GM12892 (cell line): ENCODE measurements around the gene ORAI3.
A peak's percentile ranks its signal among the peaks of the same experiment; 100 is the strongest.

ENCODE experiments used
- DNase-seq: peaks from one replicate; pipeline ENCODE4 v3.0.0; 2011; ENCODE audit not compliant: insufficient read length
- FAIRE-seq: peaks from 2 replicates; lab custom pipeline; 2011; peaks lifted over from hg19 to GRCh38; lab: Jason Lieb, UNC
- POLR2A ChIP-seq: IDR thresholded peaks from 2 replicates; pipeline ENCODE4 v1.6.1; 2011; ENCODE audit warnings: low read depth, low read length, control low read depth
- POLR2AphosphoS5 ChIP-seq: IDR thresholded peaks from 2 replicates; pipeline ENCODE4 v1.6.1; 2011; ENCODE audit warnings: low read depth, low read length, control low read depth
- TAF1 ChIP-seq: IDR thresholded peaks from 2 replicates; pipeline ENCODE4 v1.6.1; 2011; ENCODE audit warnings: low read depth, mild to moderate bottlenecking, control low read depth, low read length, borderline replicate concordance

Gene ORAI3

GRCh38 chr16:30953111-30953510 is 4.2 kb downstream of the ORAI3 start:
- DNase-seq (no peak), FAIRE-seq (no peak)
- TF ChIP-seq POLR2AphosphoS5 (no peak), TAF1 (no peak), POLR2A (no peak)

- no peak for FAIRE-seq
- TF ChIP-seq POLR2A (no peak), POLR2AphosphoS5 (no peak), TAF1 (no peak)
- DNase-seq = no peak
Observed at GRCh38 chr16:30953511-30954124, 4.8 kb downstream of the ORAI3 start.

- DNase-seq (no peak), FAIRE-seq (no peak)
- TF ChIP-seq POLR2A (no peak), POLR2AphosphoS5 (no peak), TAF1 (no peak)
Observed at GRCh38 chr16:30954993-30955392, 6.1 kb downstream of the ORAI3 start.

- DNase-seq (peak; percentile 80), FAIRE-seq (peak; percentile 90)
- TF ChIP-seq TAF1 (no peak), POLR2AphosphoS5 (no peak), POLR2A (no peak)
Observed at GRCh38 chr16:30956601-30957455, 8.0 kb downstream of the ORAI3 start.

GRCh38 chr16:30957456-30958174 is 8.7 kb downstream of the ORAI3 start, which contains the start of gene SETD1A:
SETD1A (plus strand) TSS chr16:30957754; CDS start chr16:30958732, 978 bp downstream.
- FAIRE-seq (peak; percentile 97), DNase-seq (peak; percentile 97)
- TF ChIP-seq TAF1 (0 out of 2 replicates have a peak, but pooled peaks have one; percentile 27), POLR2AphosphoS5 (no peak), POLR2A (peak; percentile 46; the same call in 1 of the 2 replicates)

- no peak for FAIRE-seq
- TF ChIP-seq TAF1 = no peak
- TF ChIP-seq POLR2AphosphoS5 = no peak
- TF ChIP-seq POLR2A = no peak
- DNase-seq = peak; percentile 82
Observed at GRCh38 chr16:30958175-30959079, 9.6 kb downstream of the ORAI3 start.

- TF ChIP-seq POLR2AphosphoS5 (no peak), POLR2A (no peak), TAF1 (no peak)
- DNase-seq (no peak), FAIRE-seq (no peak)
Observed at GRCh38 chr16:30961384-30961783, 12.5 kb downstream of the ORAI3 start.

GRCh38 chr16:30963925-30964511 is 15.2 kb downstream of the ORAI3 start:
- TF ChIP-seq TAF1 (no peak), POLR2A (no peak), POLR2AphosphoS5 (no peak)
- DNase-seq (no peak), FAIRE-seq (no peak)

- TF ChIP-seq POLR2AphosphoS5 = no peak
- TF ChIP-seq POLR2A = no peak
- TF ChIP-seq TAF1 = no peak
- FAIRE-seq = no peak
- DNase-seq = no peak
Observed at GRCh38 chr16:30964574-30965226, 15.8 kb downstream of the ORAI3 start.

GRCh38 chr16:30965436-30965835 is 16.6 kb downstream of the ORAI3 start:
- TF ChIP-seq TAF1 = no peak
- TF ChIP-seq POLR2A = no peak
- no peak for TF ChIP-seq POLR2AphosphoS5
- FAIRE-seq (no peak), DNase-seq (no peak)

GRCh38 chr16:30966033-30966619 is 17.3 kb downstream of the ORAI3 start:
- no peak for DNase-seq
- no peak for FAIRE-seq
- TF ChIP-seq TAF1 (no peak), POLR2A (no peak; the same call in 1 of the 2 replicates), POLR2AphosphoS5 (no peak)
